ENCODE results near the gene LRATD1.

GRCh38 chr2:14633461-14634181 lies 1.1 kb downstream of the LRATD1 start:
- TF ChIP-seq CTCF (conservative IDR thresholded peaks at IDR 0.05 in 1 of 2, IDR thresholded peaks at IDR 0.05 in 1 of 2; ENCODE audit: low read depth in 1 of 2, low read length in 2 of 2): no peak
- peak; percentile 82 for TF ChIP-seq EZH2 (IDR thresholded peaks at IDR 0.05; ENCODE audit: low read length, missing control alignments)

All from fibroblast of lung (primary cell).